GM19467 (cell line): ENCODE results near the gene GEMIN5.

Experiments used
- ATAC-seq: cut with Tn5 transposase; IDR thresholded peaks from one replicate; pipeline ENCODE4 v1.9.1; 2021; ENCODE audit warnings: mild to moderate bottlenecking, moderate library complexity; ENCODE audit not compliant: unreplicated experiment

Gene GEMIN5

DNA sequence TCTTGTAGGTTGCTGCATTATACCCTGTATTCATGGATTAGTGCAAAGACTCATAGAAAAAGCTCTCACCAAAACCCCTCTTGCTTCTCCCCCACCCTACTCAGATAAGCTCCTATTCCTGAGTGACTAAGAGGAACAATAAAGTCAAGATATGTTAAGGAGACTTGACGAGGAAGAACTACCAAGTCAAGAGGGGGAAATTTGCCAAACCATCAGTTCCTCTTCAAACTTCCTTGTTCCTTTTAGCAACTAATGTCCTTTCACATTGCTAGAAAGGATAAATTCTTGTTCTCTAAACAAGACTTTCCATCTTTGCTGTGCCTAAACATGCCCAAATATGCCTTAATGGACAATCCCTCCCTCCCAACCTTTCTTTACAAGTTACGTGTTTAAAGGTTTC lies 52.6 kb downstream of the GEMIN5 start:
- no peak for ATAC-seq

DNA sequence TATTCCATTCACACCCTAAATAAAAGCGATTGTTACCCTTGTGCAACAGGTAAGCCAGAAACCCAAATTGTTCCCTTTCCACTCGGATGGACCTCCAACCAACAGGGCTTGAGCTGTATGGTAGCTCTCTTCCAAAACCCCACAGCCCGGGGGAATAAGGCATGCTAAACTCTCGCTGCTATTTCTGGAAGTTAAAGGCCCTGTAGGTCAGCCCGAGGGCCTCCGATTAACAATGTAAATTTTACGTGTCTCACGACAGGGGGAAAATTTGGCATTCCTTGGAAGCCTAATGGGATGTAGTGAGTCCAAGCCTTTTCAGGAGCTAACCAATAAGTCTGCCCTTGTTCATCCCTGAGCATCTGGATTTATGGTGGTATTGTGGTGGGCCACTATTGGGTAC lies 53.6 kb downstream of the GEMIN5 start:
- no peak for ATAC-seq

DNA sequence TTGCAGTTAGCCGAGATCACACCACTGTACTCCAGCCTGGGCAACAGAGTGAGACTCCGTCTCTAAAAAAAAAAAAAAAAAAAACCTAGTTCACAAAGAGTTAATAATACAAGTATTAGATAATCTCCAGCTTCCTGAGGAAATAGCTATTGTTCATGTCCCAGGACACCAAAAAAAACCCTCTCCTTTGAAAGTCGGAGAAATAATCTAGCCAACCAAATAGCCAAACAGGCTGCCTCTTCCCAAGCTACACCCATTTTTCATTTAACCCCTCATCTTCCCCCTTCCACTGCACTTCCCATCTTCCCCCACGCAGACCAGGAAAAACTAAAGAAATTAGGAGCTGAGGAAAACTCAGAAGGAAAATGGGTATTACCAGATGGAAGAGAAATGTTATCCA lies 56.0 kb downstream of the GEMIN5 start:
- no peak for ATAC-seq

DNA sequence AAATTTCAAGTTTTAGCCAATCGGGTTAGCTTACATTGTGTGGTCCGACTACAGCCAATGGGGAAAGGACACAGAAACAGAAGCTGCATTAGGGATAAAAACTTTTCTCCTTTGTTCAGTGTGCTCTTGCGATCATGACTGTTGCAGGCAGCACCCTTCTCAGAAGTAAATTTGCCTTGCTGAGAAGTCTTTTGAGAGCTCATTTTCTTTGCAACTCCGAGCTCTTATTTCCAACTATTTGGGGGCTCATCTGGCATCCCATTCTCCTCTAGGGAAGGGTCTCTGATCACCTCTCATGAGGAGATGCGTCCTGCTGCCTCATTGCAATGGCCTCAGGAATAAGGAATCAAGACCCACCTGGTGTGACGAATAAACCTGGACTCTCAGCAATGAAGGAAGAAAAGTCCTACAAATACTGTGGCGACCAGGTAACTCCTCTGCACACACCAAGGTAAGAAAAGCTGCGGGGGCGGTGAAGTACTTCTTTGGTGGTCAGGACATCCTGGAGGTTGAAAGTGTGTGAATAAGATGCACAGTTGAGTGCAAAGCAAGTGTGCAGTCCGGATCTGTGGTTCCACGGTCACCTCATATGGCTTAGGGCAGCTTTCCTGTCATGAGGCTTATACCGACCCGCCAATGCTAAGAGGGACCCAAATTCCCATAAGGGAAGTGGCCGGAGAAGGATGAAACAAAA lies 59.2 kb downstream of the GEMIN5 start:
- no peak for ATAC-seq

DNA sequence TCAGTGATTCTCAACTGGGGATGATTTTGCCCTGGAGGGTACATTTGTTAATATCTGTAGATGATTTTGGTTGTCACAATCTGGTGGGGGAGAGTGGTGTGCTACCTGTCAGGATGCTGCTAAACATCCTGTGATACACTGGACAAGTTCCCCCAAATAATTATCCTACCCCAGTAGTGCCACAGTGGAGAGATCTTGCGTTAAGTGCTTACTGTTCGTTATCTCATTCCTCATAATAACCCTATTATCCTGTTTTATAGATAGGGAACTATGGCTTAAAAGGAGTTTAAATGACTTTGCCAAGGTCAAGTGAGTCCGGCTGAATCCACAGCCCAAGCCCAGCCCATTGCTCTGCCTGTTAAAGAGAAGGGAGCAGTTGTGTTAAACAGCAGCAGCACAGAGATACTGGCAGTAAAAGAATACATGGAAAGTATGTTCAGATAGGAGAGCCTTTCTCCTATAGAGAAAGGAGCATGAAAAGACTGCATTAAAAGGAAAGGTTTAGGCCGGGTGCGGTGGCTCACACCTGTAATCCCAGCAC lies 64.2 kb downstream of the GEMIN5 start:
- ATAC-seq: no peak

DNA sequence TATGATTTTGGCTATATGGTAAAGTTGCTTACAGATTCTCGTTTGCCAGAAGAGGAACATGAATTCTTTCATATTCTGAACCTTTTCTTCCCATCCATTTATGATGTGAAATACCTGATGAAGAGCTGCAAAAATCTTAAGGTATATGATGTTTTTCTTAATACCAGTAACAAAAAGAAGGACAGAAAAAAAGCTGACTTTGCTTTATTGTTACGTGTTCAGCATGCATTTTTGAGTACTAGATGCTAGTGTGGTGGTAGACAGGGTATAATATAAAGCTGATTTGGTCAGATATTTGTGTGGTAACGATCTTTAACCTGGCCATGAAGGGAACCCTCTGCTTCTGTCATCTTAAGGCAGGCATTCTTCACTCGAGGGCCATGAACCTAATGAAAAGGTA lies 66.3 kb downstream of the GEMIN5 start:
- no peak for ATAC-seq

DNA sequence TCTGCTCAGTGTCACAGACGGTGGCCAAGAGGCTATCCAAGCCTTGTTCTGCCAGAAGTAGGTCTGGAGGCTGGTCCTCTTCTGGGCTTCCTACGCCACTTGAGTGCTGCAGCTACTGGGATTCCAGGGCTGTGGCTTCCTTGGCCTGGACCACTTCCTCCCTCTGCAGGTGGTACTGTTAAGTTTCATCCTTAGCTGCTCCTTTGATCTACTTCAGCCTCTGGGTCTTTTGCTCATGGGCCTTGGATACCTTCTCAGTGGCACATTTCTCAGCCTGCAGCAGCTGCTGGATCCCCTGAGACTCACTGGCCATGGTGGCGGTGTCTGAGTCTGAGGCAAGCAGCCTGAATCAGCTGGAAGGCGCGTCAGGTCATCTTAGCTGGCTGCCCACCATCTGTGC lies 69.3 kb downstream of the GEMIN5 start:
- ATAC-seq: no peak

DNA sequence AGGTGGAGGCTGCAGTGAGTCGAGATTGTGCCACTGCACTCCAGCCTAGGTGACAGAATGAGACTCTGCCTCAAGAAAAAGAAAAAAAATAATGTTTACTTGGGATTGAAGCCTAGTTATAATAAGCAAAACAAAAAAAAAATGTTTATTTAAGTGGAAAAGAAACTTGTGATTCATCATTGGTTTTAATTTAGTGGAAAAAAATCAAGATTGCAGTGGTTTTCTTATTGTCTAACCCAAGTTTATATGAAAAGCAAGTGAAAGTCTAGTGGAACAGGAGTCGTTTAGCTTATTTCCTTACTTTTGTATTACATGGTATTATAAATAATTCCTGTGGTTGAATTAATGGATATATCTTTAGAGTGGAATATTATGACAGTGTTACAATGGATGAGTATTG lies 71.2 kb downstream of the GEMIN5 start:
- no peak for ATAC-seq

DNA sequence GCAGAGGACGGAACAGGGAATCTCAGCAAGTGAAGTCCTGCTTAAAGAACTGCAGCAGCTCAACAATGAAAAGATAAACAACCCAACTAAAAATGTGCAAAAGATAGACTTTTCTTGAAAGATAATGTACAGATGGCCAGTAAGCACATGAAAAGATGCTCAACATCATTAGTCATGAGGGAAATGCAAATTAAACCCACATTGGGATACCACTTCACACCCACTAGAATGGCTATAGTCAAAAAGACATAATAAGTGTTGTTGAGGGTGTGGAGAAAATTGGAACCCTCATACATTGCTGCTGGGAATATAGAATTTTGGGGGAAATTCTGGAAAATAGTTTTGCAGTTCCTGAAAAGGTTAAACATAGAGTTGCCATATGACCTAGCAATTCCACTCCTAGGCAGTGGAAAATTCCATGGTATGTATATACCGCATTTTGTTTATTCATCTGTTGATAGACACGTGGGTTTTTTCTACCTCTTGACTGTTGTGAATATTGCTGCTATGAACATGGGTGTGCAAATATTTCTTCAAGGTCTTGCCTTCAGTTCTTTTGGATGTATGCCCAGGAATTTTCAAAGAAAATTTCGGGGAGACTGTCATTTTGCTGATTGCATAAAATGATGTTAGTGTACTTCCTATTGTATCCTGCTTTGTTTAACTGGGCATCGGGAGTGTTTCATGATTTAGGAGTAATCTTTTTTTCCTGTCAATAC lies 72.4 kb downstream of the GEMIN5 start:
- ATAC-seq: no peak

DNA sequence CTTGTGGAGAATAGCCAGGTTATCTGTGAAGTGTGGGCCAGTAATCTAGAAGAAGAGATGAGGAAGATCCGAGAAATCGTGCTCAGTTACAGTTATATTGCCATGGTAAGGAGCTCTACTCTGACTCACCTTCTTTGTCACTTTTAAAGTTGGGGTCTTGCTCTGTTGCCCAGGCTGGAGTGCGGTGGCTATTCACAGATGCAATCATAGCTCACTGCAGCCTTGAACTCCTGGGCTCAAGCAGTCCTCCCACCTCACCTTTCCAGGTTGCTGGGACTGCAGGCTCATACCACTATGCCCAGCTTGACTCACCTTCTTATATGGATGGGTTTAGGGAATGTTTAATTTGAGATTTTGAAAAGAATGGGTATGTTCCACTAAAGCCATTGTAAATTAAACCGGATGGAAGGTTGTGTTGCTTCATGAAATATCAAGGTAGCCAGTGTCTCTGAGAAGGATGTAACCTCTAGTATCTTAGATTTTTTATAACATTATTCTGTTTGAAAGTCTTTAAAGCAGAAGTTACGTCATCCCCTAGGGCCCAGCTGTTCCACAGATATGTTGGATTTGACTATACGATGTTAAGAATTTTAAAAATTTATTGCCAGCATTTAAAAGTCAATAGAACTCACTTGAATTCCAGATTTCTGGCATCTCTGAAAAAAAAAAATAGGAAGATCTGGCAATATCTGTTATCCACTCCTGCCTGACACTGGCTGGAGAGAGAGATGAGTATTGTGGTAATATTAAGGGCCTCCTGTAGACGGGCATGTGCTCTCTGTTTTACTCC lies 74.5 kb downstream of the GEMIN5 start:
- ATAC-seq: no peak

DNA sequence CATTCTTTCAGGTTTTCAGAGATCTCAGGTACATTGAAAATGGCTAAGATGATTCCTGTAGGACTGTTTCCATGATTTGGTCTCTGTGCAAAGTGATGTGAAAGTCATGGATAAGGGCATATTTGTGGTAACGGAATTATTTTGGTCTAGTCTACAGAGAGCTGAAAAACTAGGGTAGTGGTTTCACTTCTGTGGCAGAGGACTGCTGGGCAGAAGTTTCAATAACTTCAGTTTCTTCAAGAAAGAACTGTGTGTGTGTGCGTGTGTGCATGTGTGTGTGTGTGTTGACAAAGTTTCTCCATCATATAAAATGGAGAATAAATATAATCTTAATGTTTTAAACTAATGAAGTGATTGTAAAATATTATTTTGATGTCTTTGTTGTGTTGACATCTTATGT lies 75.2 kb downstream of the GEMIN5 start:
- ATAC-seq: no peak

DNA sequence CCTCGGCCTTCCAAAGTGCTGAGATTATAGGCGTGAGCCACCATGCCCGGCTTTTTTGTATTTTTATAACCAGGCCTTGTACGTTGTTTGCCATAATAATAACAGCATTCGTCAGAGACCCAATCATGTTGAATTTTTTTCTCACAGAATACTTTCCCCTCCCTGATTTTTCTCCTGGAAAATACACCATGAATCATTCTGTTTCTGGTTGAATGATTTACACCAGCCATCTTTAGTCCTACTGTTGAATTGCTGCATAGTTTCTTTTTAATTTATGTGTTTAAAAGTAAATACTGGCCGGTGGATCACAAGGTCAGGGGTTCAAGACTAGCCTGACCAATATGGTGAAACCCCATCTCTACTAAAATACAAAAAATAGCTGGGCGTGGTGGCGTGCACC lies 76.1 kb downstream of the GEMIN5 start:
- ATAC-seq: no peak

DNA sequence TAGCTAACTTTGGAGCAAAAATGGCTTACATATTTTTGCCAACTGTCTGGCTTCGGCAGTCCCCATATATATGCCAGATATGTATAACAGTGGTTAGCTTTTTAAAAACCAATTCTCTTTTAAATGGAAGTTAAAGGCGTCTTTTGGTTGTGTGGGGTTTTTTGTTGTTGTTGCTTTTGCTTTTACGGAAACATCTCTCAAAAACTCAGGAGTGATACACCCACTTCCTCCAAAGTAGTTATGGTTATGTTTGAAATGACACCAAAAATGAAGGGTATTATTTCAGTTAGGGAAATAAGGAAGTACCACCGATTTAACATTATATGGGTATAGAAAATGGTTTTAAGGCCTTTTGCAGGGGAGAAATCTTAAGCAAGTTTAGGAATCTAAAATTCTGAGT lies 77.2 kb downstream of the GEMIN5 start:
- ATAC-seq: no peak

DNA sequence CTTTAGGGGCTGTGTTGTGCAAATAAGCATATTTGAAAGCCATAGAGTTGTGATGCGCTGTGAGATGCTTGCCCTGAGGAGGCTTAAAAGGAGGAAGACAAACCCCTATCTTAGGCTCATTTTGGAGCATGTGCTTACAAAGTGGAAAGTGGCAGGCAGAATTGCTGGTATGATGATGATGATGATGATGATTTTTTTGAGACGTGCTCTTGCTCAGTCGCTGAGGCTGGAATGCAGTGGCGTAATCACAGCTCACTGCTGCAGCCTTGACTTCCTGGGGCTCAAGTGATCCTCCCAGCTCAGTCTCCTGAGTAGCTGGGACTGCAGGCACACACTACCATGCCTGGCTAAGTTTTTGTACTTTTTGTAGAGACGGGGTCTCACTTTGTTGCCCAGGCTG lies 77.9 kb downstream of the GEMIN5 start:
- ATAC-seq: no peak

DNA sequence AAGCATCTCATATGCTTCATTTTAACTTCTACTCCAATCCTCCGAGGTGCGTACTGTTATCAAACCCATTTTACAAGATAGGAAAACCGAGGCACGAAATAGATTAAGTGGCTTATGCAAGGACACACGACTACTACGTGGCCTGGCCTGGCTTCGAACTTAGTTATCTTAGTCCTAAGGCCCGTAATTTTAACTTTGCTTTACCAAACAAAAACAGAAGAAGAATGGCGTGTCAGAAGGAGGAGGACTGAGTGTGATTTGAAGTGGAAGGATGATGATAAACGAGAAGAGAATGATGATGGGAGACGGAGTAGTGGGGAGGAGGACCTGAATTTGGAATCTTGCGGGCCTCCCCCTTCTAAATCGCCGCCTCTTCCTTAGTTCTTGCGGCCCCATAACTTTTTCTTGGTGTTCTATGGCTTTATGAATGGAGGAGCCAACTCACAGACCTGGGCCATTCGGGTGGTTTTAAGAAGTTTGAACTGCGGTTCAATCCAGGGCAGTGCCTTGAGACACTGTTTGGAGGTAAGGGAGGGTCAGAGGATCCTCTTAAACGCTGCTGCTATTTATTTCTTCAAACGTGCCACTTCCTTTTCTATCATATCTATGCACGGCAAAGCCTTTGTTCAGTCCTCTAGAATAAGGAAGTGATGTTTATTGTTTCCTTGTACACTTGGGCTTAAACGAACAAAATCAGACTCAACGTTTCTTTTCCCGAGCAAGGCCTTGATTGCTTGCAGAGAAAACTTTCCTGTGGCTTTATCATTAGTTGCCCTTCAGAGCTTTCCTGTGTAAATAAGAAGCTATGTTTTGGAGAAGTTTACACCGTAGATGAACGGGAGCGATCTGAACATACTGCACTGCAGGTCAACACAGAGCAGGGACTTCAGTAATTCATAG lies 78.8 kb downstream of the GEMIN5 start:
- ATAC-seq: no peak

DNA sequence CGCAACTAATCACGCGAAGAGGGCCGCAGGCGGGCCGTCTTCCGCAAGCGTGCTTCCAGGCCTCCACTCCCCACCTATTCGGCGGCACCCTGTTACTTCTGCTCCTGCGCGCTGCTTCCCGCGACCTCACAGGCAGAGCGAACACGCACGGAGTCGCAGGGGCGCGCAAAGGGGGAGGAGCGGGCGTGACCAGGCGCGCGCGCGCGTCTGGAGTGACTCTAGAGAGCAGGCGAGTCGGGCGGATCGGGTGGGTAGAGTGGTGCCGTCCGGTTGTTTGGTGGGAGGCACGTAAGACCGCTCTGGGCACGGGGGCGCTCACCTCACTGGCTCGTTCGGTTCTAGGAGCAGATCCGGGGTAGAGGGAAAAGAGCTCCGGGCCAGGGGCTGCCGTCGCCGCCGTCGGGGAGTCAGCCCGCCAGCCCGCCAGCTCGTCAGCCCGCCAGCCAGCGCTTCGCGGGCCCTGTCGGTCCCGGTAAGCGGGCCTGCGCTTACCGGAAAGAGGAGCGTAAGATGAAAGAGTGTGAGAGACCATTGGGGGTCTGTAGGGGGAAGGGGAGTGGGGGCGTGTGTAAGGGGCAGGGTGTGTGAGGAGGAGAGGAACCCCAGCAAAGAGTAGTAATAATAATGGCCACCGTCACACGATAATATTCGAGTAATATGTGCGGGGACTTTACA lies 79.6 kb downstream of the GEMIN5 start, which contains the start of gene CNOT8:
TSS of gene CNOT8 (plus strand) at position 331 of the 675 bp plus-strand sequence. CDS start 4,652 bp downstream, outside the sequence.
- ATAC-seq: peak; percentile 74

DNA sequence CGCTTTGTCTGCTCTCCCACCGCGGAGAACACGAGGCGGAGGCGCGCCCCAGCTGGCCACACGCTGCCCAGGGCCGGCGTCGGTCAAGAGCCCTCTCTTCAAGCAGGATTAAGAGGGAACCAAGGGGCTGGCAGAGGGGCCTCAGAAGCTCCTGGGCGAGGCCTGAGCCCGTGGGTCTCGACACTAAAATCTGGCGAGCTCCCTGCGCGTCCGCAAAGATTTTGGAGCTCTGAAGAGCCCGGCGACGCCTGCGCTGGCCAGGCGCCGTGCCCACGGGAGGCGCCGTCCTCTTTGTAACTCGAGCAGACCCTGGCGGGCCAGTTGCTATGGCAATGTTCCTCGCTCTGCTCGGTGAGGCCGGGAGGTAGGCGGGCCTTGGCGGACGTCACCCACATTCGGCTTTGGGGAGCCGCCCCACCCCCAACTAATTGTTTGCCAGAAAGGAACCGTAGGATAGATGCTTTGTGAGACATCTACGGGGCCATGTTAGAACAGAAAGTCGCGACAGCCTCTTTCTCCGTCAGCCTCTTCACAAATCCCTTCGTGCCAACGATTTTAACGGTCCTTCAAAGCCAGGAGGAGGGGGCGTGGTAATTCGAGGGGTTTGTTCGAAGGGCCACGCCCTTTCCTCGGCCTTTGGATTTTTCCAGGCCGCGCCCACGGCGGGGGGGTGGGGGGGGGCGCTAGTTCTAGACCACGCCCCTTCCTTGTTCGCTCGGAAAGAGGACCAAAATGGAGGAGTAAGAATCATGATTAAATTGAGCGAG lies 80.3 kb downstream of the GEMIN5 start:
- peak; percentile 50 for ATAC-seq

DNA sequence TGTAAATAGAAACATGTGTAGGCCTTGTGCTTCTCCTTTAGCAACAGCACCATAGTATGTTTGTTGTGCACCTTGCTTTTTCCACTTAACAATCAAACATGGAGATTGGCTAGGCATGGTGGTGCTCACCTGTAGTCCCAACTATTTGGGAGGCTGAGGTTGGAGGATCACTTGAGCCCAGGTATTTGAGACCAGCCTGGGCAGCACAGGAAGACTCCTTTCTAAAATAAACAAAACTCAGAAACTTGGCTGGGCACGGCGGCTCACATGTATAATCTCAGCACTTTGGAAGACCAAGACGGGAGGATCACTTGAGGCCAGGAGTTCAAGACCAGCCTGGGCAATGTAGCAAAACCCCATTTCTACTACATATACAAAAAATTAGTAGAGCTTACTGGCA lies 86.7 kb downstream of the GEMIN5 start:
- no peak for ATAC-seq
